Neutrophil (primary cell): ENCODE measurements around the gene THSD7B.

Experiments used
- H3K27ac ChIP-seq: fragments of 200-600 bp; sonication (generic); 2 replicates; pipeline ENCODE4 v1.5.1; 2016; ENCODE audit warnings: mild to moderate bottlenecking, moderate library complexity
- H3K27me3 ChIP-seq: fragments of 200-600 bp; sonication (generic); 2 replicates; pipeline ENCODE4 v1.6.0; 2016; ENCODE audit warnings: mild to moderate bottlenecking
- H3K36me3 ChIP-seq: fragments of 200-600 bp; sonication (generic); 2 replicates; pipeline ENCODE4 v1.5.1; 2017
- H3K4me1 ChIP-seq, 2 experiments: fragments of 200-600 bp in 1 of 2; sonication (generic) in 1 of 2; 1 replicate in 1 of 2; 2 replicates in 1 of 2; pipeline versions ENCODE4 v1.5.1 to v1.6.1; 2013 to 2016; ENCODE audit warnings: low read depth in 1 of 2, low read length in 1 of 2, mild to moderate bottlenecking in 1 of 2, moderate library complexity in 1 of 2; ENCODE audit not compliant: control insufficient read depth in 1 of 2, insufficient read depth in 1 of 2
- H3K4me3 ChIP-seq, 2 experiments: fragments of 200-600 bp in 1 of 2; sonication (generic) in 1 of 2; 1 replicate in 1 of 2; 2 replicates in 1 of 2; pipeline ENCODE4 v1.5.1; 2013 to 2016; ENCODE audit warnings: low read depth in 1 of 2, low read length in 1 of 2, mild to moderate bottlenecking in 1 of 2, moderate library complexity in 1 of 2
- H3K9me3 ChIP-seq: fragments of 200-600 bp; sonication (generic); 2 replicates; pipeline ENCODE4 v1.5.1; 2016
- CTCF ChIP-seq: fragments of 200-600 bp; sonication (generic); IDR thresholded peaks from 2 replicates; pipeline ENCODE4 v1.5.1; 2016; ENCODE audit warnings: antibody characterized with exemption

The THSD7B gene

DNA sequence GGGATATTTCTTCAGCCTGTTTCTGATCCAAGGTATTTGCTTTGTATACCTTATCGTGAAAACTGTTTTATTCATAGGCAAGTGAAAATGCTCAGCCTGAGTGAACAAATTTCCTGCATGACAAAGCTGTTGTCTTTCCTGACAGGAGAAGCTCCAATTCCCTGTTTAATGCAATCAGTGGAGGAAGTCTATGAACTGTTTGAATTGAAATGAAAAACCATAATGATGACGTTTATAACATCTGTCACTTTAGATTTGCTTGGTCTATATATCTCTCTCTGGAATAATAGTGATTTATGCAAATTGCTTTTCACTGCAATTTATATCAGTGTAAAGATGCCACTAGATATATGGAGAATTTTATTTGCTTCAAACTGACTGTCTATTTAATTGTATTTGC lies 959.6 kb downstream of the THSD7B start:
- no peak overlapping the region for H3K4me3 ChIP-seq
- H3K9me3 ChIP-seq: no peaks in the 10 kb centered on the region
- TF ChIP-seq CTCF: no peak
- no peak overlapping the region for H3K27ac ChIP-seq
- H3K36me3 ChIP-seq: no peaks in the 10 kb centered on the region
- H3K27me3 ChIP-seq: no peaks in the 10 kb centered on the region
- no peaks in the 10 kb centered on the region for H3K4me1 ChIP-seq
